ENCODE measurements around the gene CCDC57. TPM values are rescaled to one million over a fixed set of nuclear protein-coding genes. Genes with fewer than 3 reads are reported as not detected.
A peak's percentile ranks its signal among the peaks of the same experiment; 100 is the strongest.

CCDC57 gene
- polyA plus RNA-seq, 3 donors = 17.1 to 43.8 (median 20.1) TPM

DNA sequence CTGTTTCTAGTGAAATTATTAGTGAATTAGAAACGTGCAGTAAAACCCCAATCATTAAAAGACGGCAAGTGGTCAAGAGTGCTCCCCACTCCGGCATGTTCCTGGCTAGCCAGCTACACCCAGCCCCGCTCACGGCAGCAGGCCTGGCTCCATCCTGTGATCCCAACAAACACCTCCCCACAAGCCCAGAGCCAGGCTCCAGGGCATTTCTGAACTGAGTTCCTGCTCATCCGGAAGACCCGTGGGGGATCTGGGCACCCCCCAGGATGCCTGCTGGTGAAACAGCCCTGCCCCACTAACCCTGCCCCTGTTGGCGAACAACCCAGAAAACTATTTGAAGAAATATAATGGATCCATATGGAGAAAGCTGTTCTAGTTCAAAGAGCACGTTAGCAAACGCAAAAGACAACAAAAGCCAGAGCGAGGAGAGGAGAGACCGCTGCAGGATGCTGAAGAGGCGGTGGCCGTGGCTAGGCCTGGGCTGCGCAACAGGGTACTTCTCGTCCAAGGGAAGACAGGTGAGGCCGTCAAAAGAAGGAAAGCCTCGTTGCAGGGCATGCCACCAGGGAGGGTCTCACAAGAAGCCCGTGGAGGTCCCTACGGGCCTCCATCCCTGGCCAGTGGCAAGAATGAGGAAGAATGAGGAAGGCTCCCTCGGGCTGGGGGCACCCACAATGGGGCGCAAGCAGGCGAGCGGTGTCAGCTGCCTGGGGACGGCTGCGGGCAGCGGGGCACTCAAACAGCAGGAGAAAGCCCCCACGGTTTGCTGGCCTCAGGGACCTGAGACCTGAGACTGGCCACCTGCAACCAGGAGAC, 35.4 kb upstream of the CCDC57 start:
- Histone ChIP-seq H3K27ac (ENCODE audit: low read depth in 1 of 2, low read length in 2 of 2) (peak overlapping the region in 1 of 2 donors; percentile 63), H3K4me1 (ENCODE audit: control insufficient read depth in 1 of 2, insufficient read depth in 2 of 2, low read length in 2 of 2) (peaks cover 5 to 17% of the 10 kb centered on the region in 2 donors), H3K27me3 (ENCODE audit: control insufficient read depth in 2 of 2, insufficient read depth in 2 of 2, low read length in 2 of 2) (no peaks in the 10 kb centered on the region), H3K9ac (ENCODE audit: insufficient read depth, low read length, poor library complexity, severe bottlenecking) (no peak overlapping the region), H3K36me3 (replicated peaks in 1 of 2; ENCODE audit: control insufficient read depth in 1 of 2, insufficient read depth in 2 of 2, low read length in 2 of 2) (peaks cover 100% of the 10 kb centered on the region in 2 donors), H4K20me1 (ENCODE audit: insufficient read depth, low read length) (peaks cover 100% of the 10 kb centered on the region), H3K4me2 (replicated peaks; ENCODE audit: extremely low read depth, low read length, poor library complexity, severe bottlenecking) (no peak overlapping the region), H3K79me2 (ENCODE audit: insufficient read depth, low read length) (peaks cover 98% of the 10 kb centered on the region), H3K9me3 (replicated peaks in 1 of 2; ENCODE audit: control insufficient read depth in 1 of 2, insufficient read depth in 1 of 2, low read length in 2 of 2) (no peaks in the 10 kb centered on the region), H2AFZ (ENCODE audit: insufficient read depth, low read depth, low read length, poor library complexity, severe bottlenecking) (no peak overlapping the region), H3K4me3 (replicated peaks in 1 of 3; ENCODE audit: low read depth in 2 of 3, low read length in 3 of 3) (no peak overlapping the region)
- peaks cover 0 to 5% (median 0%) of the 10 kb centered on the region in 3 donors for H3K27me3 Mint-ChIP-seq (ENCODE audit: low read depth in 3 of 3)
- TF ChIP-seq, protein P1, sequence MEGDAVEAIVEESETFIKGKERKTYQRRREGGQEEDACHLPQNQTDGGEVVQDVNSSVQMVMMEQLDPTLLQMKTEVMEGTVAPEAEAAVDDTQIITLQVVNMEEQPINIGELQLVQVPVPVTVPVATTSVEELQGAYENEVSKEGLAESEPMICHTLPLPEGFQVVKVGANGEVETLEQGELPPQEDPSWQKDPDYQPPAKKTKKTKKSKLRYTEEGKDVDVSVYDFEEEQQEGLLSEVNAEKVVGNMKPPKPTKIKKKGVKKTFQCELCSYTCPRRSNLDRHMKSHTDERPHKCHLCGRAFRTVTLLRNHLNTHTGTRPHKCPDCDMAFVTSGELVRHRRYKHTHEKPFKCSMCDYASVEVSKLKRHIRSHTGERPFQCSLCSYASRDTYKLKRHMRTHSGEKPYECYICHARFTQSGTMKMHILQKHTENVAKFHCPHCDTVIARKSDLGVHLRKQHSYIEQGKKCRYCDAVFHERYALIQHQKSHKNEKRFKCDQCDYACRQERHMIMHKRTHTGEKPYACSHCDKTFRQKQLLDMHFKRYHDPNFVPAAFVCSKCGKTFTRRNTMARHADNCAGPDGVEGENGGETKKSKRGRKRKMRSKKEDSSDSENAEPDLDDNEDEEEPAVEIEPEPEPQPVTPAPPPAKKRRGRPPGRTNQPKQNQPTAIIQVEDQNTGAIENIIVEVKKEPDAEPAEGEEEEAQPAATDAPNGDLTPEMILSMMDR (IDR thresholded peaks at IDR 0.05) = no peak
- H3K4me3 Mint-ChIP-seq = no peak overlapping the region
- H3K27ac Mint-ChIP-seq = peak overlapping the region in 4 of 7 donors; percentile 11 to 59 (median 46)
- WGBS (ENCODE audit: insufficient coverage) = 88% methylated on average over 24 of the region's 28 CpGs
- DNase-seq = no peak
- peaks cover 27% of the 10 kb centered on the region for H3K4me1 Mint-ChIP-seq
- intact Hi-C loops (cut with micrococcal nuclease) = no loop called here
- H3K36me3 Mint-ChIP-seq = peaks cover 89 to 99% of the 10 kb centered on the region in 2 donors
- peaks cover 0 to 4% (median 0%) of the 10 kb centered on the region in 7 donors for H3K9me3 Mint-ChIP-seq

DNA sequence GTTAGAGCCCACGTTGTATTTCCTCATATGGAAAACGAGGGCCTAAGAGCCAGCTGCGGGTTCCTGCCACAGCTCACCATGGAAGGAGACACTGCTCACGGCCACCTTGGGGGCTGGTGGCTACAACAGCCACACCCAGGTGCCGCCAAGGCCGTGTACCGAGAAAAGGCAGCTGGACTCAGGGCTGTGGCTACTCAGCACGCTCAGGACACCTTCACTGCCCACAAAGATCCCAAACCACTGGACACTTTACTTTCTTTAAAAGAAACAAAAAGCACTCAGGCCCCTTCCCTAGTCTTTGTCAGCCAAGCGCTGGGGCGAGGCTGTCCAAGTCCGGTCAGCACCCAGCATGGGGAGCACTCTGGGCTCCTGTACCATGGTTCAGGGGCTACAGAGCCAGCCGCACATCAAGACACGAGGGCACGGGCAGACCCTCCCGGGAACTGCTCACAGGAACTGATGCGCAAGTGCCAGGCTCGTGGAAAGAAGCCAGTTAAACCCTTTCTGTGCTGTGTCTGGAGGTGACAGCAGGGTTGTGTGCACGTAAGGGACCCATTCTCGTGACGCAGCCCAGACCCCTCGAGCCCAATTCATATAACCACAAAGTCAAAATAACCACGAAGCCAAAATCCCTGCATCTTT, 34.7 kb upstream of the CCDC57 start:
- peaks cover 100% of the 10 kb centered on the region for H4K20me1 ChIP-seq (ENCODE audit: insufficient read depth, low read length)
- H3K4me1 ChIP-seq (ENCODE audit: control insufficient read depth in 1 of 2, insufficient read depth in 2 of 2, low read length in 2 of 2) = peaks cover 13 to 25% of the 10 kb centered on the region in 2 donors
- Mint-ChIP-seq H3K27me3 (ENCODE audit: low read depth in 3 of 3) (peaks cover 0 to 6% (median 0%) of the 10 kb centered on the region in 3 donors), H3K36me3 (peaks cover 88 to 98% of the 10 kb centered on the region in 2 donors), H3K4me1 (peaks cover 35% of the 10 kb centered on the region), H3K4me3 (no peak overlapping the region), H3K27ac (peak overlapping the region in 6 of 7 donors; percentile 3 to 78 (median 43)), H3K9me3 (peaks cover 0 to 3% (median 0%) of the 10 kb centered on the region in 7 donors)
- H3K36me3 ChIP-seq (replicated peaks in 1 of 2; ENCODE audit: control insufficient read depth in 1 of 2, insufficient read depth in 2 of 2, low read length in 2 of 2) = peaks cover 98 to 100% of the 10 kb centered on the region in 2 donors
- no peaks in the 10 kb centered on the region for H3K27me3 ChIP-seq (ENCODE audit: control insufficient read depth in 2 of 2, insufficient read depth in 2 of 2, low read length in 2 of 2)
- peaks cover 98% of the 10 kb centered on the region for H3K79me2 ChIP-seq (ENCODE audit: insufficient read depth, low read length)
- H2AFZ ChIP-seq (ENCODE audit: insufficient read depth, low read depth, low read length, poor library complexity, severe bottlenecking) = no peak overlapping the region
- no peak overlapping the region for H3K4me2 ChIP-seq (replicated peaks; ENCODE audit: extremely low read depth, low read length, poor library complexity, severe bottlenecking)
- no peak overlapping the region for H3K9ac ChIP-seq (ENCODE audit: insufficient read depth, low read length, poor library complexity, severe bottlenecking)
- no peaks in the 10 kb centered on the region for H3K9me3 ChIP-seq (replicated peaks in 1 of 2; ENCODE audit: control insufficient read depth in 1 of 2, insufficient read depth in 1 of 2, low read length in 2 of 2)
- intact Hi-C loops (cut with micrococcal nuclease) = no loop called here
- H3K4me3 ChIP-seq (replicated peaks in 1 of 3; ENCODE audit: low read depth in 2 of 3, low read length in 3 of 3) = no peak overlapping the region
- TF ChIP-seq, protein P1 (IDR thresholded peaks at IDR 0.05) = no peak
- DNase-seq = no peak
- WGBS (ENCODE audit: insufficient coverage) = 48% methylated on average over 10 of the region's 22 CpGs
- peak overlapping the region; percentile 22 to 63 for H3K27ac ChIP-seq (ENCODE audit: low read depth in 1 of 2, low read length in 2 of 2)

Data from CD14-positive monocyte (primary cell).